Measurements from ENCODE around the gene ARL16.

Gene ARL16

DNA sequence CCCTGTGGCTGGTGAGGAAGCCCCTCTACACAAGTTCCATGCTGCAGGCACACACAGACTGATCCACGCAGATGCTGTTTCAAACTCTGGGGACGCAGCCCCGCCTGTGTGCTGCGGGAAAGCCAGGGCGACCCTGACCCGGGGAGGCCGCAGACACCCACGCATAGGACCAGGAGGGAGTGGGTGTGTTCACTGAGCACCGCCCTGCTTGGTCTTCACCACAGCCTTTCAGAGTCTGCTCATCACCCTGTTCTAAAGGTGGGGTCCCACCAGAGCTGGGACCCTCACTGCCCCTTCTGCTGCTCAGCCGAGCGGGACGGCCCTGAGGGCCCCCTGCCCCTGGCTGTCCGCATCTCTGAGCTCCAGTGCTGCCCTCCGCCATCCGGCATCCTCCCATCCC, 39.1 kb downstream of the ARL16 start:
- no peak for DNase-seq (ENCODE audit: low read depth)

DNA sequence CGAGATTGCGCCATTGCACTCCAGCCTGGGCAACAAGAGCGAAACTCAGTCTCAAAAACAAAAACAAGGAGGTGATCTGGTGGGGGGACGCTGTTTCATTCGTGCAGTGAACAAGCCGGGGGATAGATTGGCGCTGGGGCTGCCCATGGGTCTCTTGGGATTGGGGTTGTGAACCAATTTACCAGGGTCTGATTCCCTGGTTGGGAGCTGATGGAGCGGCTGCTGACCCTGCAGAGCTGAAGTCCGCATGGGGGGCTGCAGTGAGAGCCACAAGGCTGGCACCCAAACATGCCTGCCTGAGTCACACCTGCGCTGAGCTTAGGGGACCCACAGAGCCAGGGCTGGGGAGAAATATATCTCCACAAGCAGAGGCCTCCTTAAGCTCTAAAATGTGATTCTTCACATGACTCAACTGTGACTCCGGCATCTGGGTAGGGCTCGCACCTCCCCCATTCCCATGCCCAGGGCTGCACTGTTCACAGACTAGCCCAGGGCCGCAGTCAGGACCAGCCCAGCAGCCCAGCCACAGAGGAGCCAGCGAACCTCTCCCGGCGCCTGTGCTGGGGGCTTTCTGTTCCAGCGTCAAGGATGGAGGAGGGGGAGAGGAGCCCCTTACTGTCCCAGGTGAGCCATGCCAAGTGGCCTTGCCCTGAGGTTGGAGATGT, 41.6 kb downstream of the ARL16 start:
- DNase-seq (ENCODE audit: low read depth): no peak

DNA sequence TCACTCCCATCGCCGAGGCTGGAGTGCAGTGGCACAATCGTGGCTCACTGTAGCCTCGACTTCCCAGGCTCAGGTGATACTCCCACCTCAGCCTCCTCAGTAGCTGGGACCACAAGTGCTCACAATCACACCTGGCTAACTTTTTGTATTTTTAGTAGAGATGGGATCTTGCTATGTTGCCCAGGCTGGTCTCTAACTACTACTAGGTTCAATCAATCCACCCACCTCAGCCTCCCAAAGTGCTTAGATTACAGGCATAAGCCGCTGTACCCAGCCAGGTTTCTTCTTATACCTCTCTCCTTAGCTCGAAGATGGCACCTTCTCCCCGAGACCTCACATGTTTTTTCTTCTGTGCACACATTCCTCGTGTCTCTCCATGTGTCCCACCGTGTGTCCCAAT, 43.6 kb downstream of the ARL16 start:
- no peak for DNase-seq (ENCODE audit: low read depth)

- no peak for DNase-seq (ENCODE audit: low read depth)
These were observed 44.9 kb downstream of the ARL16 start for GRCh38 chr17:81638683-81639082.

GRCh38 chr17:81636505-81637288, 46.9 kb downstream of the ARL16 start, which contains the start of the genes NPLOC4 and TSPAN10:
Gene NPLOC4 (minus strand): TSS chr17:81637112. CDS start chr17:81636930, 182 bp downstream.
Gene TSPAN10 (plus strand): TSS chr17:81637196. CDS start chr17:81642413, 5,217 bp downstream.
- DNase-seq (ENCODE audit: low read depth): peak; percentile 57

- no peak for DNase-seq (ENCODE audit: low read depth)
These were observed 47.6 kb downstream of the ARL16 start for GRCh38 chr17:81635973-81636504.

GRCh38 chr17:81635431-81635830, 48.2 kb downstream of the ARL16 start:
- no peak for DNase-seq (ENCODE audit: low read depth)

- no peak for DNase-seq (ENCODE audit: low read depth)
These were observed 52.1 kb downstream of the ARL16 start for GRCh38 chr17:81631482-81631881.
